Right lobe of liver (tissue), 6 donors: ENCODE measurements around the gene NEDD4L. TPM values are rescaled to one million over a fixed set of nuclear protein-coding genes. Genes with fewer than 3 reads are reported as not detected.

ENCODE experiments used
- ATAC-seq, 4 donors: fragments of 200-7000 bp; cut with Tn5 transposase; one replicate each; pipeline ENCODE4 v1.9.1; 2020; ENCODE audit warnings: mild to moderate bottlenecking in 4 of 4, moderate library complexity in 4 of 4
- DNase-seq, 3 donors: peaks; one replicate each; pipeline ENCODE4 v3.0.0-alpha.2; 2020
- H3K27ac ChIP-seq, 3 donors: fragments of 200-600 bp; one replicate each; pipeline ENCODE4 v1.8.0; 2022
- H3K27me3 ChIP-seq, 2 donors: fragments of 200-600 bp; one replicate each; pipeline ENCODE4 v1.8.0; 2022
- H3K36me3 ChIP-seq, 4 donors: fragments of 200-600 bp; sonication (generic) in 1 of 4; one replicate each; pipeline versions ENCODE4 v1.5.1 to v1.8.0; 2017 to 2022; ENCODE audit warnings: control low read depth in 1 of 4
- H3K4me1 ChIP-seq, 4 donors: fragments of 200-600 bp; sonication (generic) in 1 of 4; one replicate each; pipeline versions ENCODE4 v1.5.1 to v1.8.0; 2017 to 2022; ENCODE audit warnings: control low read depth in 1 of 4
- H3K4me3 ChIP-seq, 3 donors: fragments of 200-600 bp; one replicate each; pipeline ENCODE4 v1.8.0; 2022
- H3K9me3 ChIP-seq, 4 donors: fragments of 200-600 bp; sonication (generic) in 1 of 4; one replicate each; pipeline versions ENCODE4 v1.5.1 to v1.8.0; 2017 to 2022; ENCODE audit warnings: control low read depth in 1 of 4
- POLR2A ChIP-seq: fragments of 450-650 bp; IDR thresholded peaks from one replicate; pipeline ENCODE4 v1.6.1; 2017; ENCODE audit warnings: antibody characterized with exemption, mild to moderate bottlenecking
- WGBS: methylation state at CpG from one replicate; pipeline ENCODE4 v1.1.6; 2018; ENCODE audit warnings: low coverage, low lambda C conversion rate; ENCODE audit not compliant: insufficient coverage; ENCODE audit errors: missing lambda C conversion rate; 5-methylcytosine and 5-hydroxymethylcytosine counted together
- intact Hi-C, 2 donors: fragments of 100-400 bp; cut with DNase I; formaldehyde crosslinking; loops; one replicate each; pipeline versions ENCODE4 v1.11.2 to v1.14.1; 2022
- total RNA-seq, 6 experiments: library from RNA; depleted of rRNA in 2 of 6; stranded (reverse); fragments of >200 nt in 2 of 6; fragmentation: NEBNext Ultra II Directional in 3 of 6; extraction: Animal tissue kit (Norgen Biotek cat#: 25700) in 3 of 6; gene quantifications; one replicate each; pipeline versions ENCODE4 v1.1.0 to v1.2.4, GENCODE V29; 2016 to 2023
- TF ChIP-seq, protein P1 (sequence below), 4 donors: fragments of 200-600 bp in 3 of 4; fragments of 450-650 bp in 1 of 4; IDR thresholded peaks; one replicate each; pipeline versions ENCODE4 v1.5.1 to v1.8.0; 2016 to 2022; ENCODE audit warnings: antibody characterized with exemption in 4 of 4, mild to moderate bottlenecking in 2 of 4
- donor health status: DM: no; HTN: yes; CAD: no.
- donor health status: DM: no; HTN: no; CAD: no.
- donor health status: DM: no; HTN: no; CAD: no.
- donor health status: DM: no; HTN: yes; CAD: no.
- donor health status: DM: no; HTN: yes; CAD: no.

NEDD4L gene
- total RNA-seq, 6 experiments from 2014 or later: 21.5 to 41.0 (median 33.2) TPM

DNA sequence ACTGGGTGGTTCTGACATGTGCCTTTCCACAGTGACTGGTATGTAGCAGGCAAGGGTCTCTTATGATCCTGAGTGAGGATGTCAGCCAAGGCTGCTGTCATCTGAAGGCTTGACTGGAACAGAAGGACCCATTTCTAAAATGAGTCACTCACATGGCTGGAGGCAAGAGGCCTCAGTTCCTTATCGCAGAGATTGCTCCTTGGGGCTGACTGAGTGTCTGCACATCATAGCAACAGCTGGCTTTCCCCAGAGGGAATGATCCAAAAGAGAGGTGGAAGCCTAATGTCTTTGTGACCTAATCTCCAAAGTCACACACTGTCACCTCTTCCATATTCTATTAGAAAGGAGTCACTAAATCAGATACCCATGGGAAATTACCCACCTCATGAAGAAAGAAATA lies 114.0 kb downstream of the NEDD4L start:
- no CpG with 5 or more reads among the region's 1 CpG for WGBS
- Histone ChIP-seq H3K27me3 (no peaks in the 10 kb centered on the region), H3K27ac (no peak overlapping the region), H3K4me1 (no peaks in the 10 kb centered on the region), H3K9me3 (no peaks in the 10 kb centered on the region), H3K36me3 (no peaks in the 10 kb centered on the region), H3K4me3 (no peak overlapping the region)
- DNase-seq: no peak
- ATAC-seq: no peak
- intact Hi-C loops: loop anchor here in 1 of 2 donors (10.0 kb wide), 1 partner anchor 167 kb away; no protein-coding TSS in a partner anchor
- TF ChIP-seq POLR2A: no peak
- TF ChIP-seq, protein P1, sequence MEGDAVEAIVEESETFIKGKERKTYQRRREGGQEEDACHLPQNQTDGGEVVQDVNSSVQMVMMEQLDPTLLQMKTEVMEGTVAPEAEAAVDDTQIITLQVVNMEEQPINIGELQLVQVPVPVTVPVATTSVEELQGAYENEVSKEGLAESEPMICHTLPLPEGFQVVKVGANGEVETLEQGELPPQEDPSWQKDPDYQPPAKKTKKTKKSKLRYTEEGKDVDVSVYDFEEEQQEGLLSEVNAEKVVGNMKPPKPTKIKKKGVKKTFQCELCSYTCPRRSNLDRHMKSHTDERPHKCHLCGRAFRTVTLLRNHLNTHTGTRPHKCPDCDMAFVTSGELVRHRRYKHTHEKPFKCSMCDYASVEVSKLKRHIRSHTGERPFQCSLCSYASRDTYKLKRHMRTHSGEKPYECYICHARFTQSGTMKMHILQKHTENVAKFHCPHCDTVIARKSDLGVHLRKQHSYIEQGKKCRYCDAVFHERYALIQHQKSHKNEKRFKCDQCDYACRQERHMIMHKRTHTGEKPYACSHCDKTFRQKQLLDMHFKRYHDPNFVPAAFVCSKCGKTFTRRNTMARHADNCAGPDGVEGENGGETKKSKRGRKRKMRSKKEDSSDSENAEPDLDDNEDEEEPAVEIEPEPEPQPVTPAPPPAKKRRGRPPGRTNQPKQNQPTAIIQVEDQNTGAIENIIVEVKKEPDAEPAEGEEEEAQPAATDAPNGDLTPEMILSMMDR (IDR thresholded peaks at IDR 0.05): no peak

DNA sequence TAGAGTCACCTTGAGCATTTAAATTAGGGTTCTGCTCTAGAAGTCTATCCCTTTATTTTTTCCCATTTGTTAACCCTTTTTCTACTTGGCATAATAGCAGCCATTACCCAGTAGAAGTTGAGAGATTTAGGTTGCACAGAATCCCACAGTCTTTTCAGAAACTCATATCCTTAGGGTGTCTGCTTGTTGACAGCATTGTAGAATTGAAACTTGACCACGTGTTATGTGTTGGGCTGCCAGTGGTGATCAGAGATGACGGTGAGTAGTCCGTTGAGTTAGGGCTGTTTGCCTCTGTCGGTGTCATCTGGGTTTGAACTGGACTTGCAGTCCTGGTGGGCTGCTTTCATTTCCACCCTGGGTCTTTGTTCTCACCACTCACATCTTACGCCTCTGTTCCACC lies 114.4 kb downstream of the NEDD4L start:
- Histone ChIP-seq H3K9me3 (no peaks in the 10 kb centered on the region), H3K27me3 (no peaks in the 10 kb centered on the region), H3K4me3 (no peak overlapping the region), H3K36me3 (no peaks in the 10 kb centered on the region), H3K27ac (no peak overlapping the region), H3K4me1 (no peaks in the 10 kb centered on the region)
- no peak for TF ChIP-seq POLR2A
- DNase-seq (no peak), ATAC-seq (no peak)
- 100% methylated on average over 5 of the region's 5 CpGs for WGBS
- intact Hi-C loops: loop anchor here in 1 of 2 donors (10.0 kb wide), 1 partner anchor 166 kb away; no protein-coding TSS in a partner anchor

DNA sequence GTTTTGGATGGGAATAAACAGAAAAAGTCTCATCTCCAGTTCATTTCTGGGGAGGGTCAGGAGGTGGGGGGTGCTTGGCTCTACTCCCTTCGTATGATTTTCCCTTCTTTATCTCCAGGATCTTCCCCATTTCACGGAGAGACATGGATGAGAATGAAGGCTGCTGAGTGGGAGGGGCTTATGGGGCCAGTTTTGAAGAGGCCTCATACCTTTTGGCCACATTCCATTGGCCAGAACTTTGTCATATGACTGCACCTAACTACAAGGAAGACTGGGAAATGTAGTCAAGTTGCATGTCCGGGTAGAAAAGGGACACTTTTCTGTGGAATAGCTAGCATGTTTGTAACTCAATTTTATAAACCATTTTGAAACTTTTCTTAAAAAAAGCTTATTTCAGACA lies 117.6 kb downstream of the NEDD4L start:
- no peaks in the 10 kb centered on the region for H3K36me3 ChIP-seq
- no peak for ATAC-seq
- no peak for DNase-seq
- H3K4me1 ChIP-seq: peaks cover 0 to 6% (median 0%) of the 10 kb centered on the region in 4 donors
- WGBS: 61% methylated on average over 3 of the region's 3 CpGs
- no peak overlapping the region for H3K4me3 ChIP-seq
- no peaks in the 10 kb centered on the region for H3K27me3 ChIP-seq
- H3K27ac ChIP-seq: no peak overlapping the region
- intact Hi-C loops: no loop called here
- no peaks in the 10 kb centered on the region for H3K9me3 ChIP-seq
- no peak for TF ChIP-seq POLR2A
- TF ChIP-seq, protein P1 (IDR thresholded peaks at IDR 0.05): no peak

DNA sequence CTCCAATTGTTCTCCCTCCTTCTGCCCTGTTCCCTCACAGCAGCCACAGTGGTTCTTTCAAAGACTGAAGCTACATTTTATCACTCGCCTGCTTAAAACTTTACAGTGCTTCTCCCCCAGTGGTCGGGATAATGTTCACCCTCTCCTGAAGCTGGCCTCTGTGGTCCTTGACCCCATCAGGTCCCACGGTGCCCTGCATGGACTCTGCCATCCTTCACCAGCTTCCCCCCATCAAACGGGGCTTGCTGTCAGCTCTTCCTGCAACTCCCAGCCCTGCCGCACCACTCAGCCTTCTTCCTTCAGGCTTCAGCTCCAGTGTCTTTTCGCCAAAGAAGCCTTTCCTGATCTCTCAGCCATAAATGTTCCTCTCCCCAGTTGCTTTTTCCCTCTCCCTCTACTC lies 118.1 kb downstream of the NEDD4L start:
- Histone ChIP-seq H3K9me3 (no peaks in the 10 kb centered on the region), H3K36me3 (no peaks in the 10 kb centered on the region), H3K4me3 (no peak overlapping the region), H3K27me3 (no peaks in the 10 kb centered on the region), H3K4me1 (peaks cover 0 to 6% (median 0%) of the 10 kb centered on the region in 4 donors), H3K27ac (no peak overlapping the region)
- TF ChIP-seq POLR2A: no peak
- TF ChIP-seq, protein P1 (IDR thresholded peaks at IDR 0.05): no peak
- DNase-seq (no peak), ATAC-seq (no peak)
- 87% methylated on average over 6 of the region's 6 CpGs for WGBS
- intact Hi-C loops: no loop called here

DNA sequence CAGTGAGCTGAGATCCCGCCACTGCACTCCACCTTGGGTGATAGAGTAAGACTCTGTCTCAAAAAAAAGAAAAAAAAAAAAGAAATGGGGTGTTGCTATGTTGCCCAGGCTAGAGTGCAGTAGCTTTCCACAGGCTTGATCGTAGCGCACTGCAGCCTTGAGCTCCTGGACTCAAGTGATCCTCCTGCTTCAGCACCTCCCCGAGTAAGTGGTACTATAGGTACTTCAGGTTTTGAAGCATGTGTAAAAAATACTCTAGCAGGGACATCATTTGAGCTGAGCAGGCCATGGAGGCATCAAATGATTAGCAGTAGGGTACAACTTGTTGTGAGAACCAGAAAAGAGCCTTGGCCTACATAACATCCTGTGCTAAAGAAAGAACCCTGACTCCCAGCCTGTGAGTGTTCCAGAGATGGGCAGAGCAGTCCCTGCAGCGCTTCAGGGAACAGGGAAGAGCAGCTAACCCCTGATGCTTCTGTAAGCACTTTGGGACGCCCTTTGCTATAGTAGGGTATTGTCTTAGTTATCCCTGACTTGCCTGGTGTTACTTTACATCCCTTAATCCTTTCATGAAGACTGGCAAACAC lies 119.1 kb downstream of the NEDD4L start:
- ATAC-seq: no peak
- peaks cover 0 to 6% (median 0%) of the 10 kb centered on the region in 4 donors for H3K4me1 ChIP-seq

More for the DNA sequence above, 119.1 kb downstream of the NEDD4L start:
- H3K4me3 ChIP-seq: no peak overlapping the region
- no peaks in the 10 kb centered on the region for H3K27me3 ChIP-seq
- no peak for TF ChIP-seq POLR2A
- TF ChIP-seq, protein P1 (IDR thresholded peaks at IDR 0.05): no peak
- H3K36me3 ChIP-seq: no peaks in the 10 kb centered on the region
- no peak for DNase-seq
- H3K9me3 ChIP-seq: no peaks in the 10 kb centered on the region
- H3K27ac ChIP-seq: no peak overlapping the region
- intact Hi-C loops: no loop called here
- WGBS: 96% methylated on average over 3 of the region's 6 CpGs
